MM.1S (cell line): ENCODE results near the gene ALAS1.

ENCODE experiments used
- DNase-seq: peaks from one replicate; pipeline ENCODE4 v3.0.0-alpha.2; 2015
- H2AFZ ChIP-seq: fragments of 300-600 bp; sonication (generic); 2 replicates; pipeline ENCODE4 v1.6.0; 2016; ENCODE audit warnings: antibody characterized with exemption, low read length
- H3F3A ChIP-seq: fragments of 300-600 bp; sonication (generic); 2 replicates; pipeline ENCODE4 v1.6.1; 2016; ENCODE audit warnings: mild to moderate bottlenecking, antibody characterized with exemption, low read length, moderate library complexity, mixed read lengths; ENCODE audit not compliant: insufficient read depth
- H3K27ac ChIP-seq: fragments of 300-600 bp; sonication (generic); 2 replicates; pipeline ENCODE4 v1.5.1; 2016; ENCODE audit warnings: mild to moderate bottlenecking, low read length
- H3K27me3 ChIP-seq: fragments of 300-600 bp; sonication (generic); replicated peaks from 2 replicates; pipeline ENCODE4 v1.6.0; 2016; ENCODE audit warnings: low read length; ENCODE audit not compliant: insufficient read depth
- H3K36me3 ChIP-seq: fragments of 300-600 bp; sonication (generic); replicated peaks from 2 replicates; pipeline ENCODE4 v1.6.1; 2016; ENCODE audit warnings: mild to moderate bottlenecking, low read length, mixed read lengths; ENCODE audit not compliant: insufficient read depth
- H3K4me1 ChIP-seq: fragments of 300-600 bp; sonication (generic); 2 replicates; pipeline ENCODE4 v1.6.1; 2016; ENCODE audit warnings: low read length, mixed read lengths
- H3K4me2 ChIP-seq: fragments of 300-600 bp; sonication (generic); 2 replicates; pipeline ENCODE4 v1.6.0; 2016; ENCODE audit warnings: low read depth, low read length
- H3K4me3 ChIP-seq: fragments of 300-600 bp; sonication (generic); 2 replicates; pipeline ENCODE4 v1.5.1; 2016; ENCODE audit warnings: low read length, mixed read lengths
- H3K79me2 ChIP-seq: fragments of 300-600 bp; sonication (generic); 2 replicates; pipeline ENCODE4 v1.6.1; 2016; ENCODE audit warnings: mixed run types, low read length, mixed read lengths
- H3K9ac ChIP-seq: fragments of 300-600 bp; sonication (generic); 2 replicates; pipeline ENCODE4 v1.6.1; 2016; ENCODE audit warnings: low read length, mixed read lengths
- H3K9me2 ChIP-seq: fragments of 300-600 bp; sonication (generic); replicated peaks from 2 replicates; pipeline ENCODE4 v1.6.1; 2016; ENCODE audit warnings: mild to moderate bottlenecking, low read length, mixed read lengths; ENCODE audit not compliant: insufficient read depth
- H3K9me3 ChIP-seq: fragments of 300-600 bp; sonication (generic); replicated peaks from 2 replicates; pipeline ENCODE4 v1.6.1; 2016; ENCODE audit warnings: mild to moderate bottlenecking, low read length, mixed read lengths; ENCODE audit not compliant: insufficient read depth
- H4K20me1 ChIP-seq: fragments of 300-600 bp; sonication (generic); 2 replicates; pipeline ENCODE4 v1.6.1; 2016; ENCODE audit warnings: mild to moderate bottlenecking, low read length, moderate library complexity, mixed read lengths; ENCODE audit not compliant: insufficient read depth
- CTCF ChIP-seq: fragments of 300-600 bp; sonication (generic); IDR thresholded peaks from 2 replicates; pipeline ENCODE4 v1.5.1; 2016; ENCODE audit warnings: antibody characterized with exemption, low read length, mixed read lengths
- EZH2 ChIP-seq: fragments of 300-600 bp; sonication (generic); optimal IDR thresholded peaks from 2 replicates; pipeline ENCODE3; 2017; ENCODE audit warnings: low read depth, mild to moderate bottlenecking, antibody characterized with exemption, low read length, mixed read lengths
- EZH2phosphoT487 ChIP-seq: fragments of 300-600 bp; sonication (generic); IDR thresholded peaks from 2 replicates; pipeline ENCODE4 v1.6.1; 2018; ENCODE audit warnings: antibody characterized with exemption, low read length

ALAS1 gene

DNA sequence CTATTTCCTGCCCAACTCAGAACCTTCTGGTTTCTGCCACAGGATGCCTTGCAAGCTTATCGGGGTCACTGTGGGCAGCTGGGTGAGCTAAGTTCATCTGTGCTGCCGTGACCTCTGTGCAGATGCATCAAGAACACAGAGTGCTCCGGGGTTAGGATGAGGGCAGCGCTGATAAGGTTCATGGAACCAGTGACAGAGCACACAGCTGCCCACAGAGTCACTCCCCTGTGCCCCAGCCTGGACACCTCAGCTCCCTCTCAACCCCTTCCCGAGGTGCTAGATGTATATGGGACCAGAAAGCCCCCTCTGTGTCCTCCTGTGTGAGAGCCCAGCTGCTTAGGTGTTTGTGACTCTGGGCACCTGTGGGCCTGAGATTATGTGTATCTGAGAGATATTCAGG, 15.8 kb upstream of the ALAS1 start:
- no peaks in the 10 kb centered on the region for H3F3A ChIP-seq
- H3K9ac ChIP-seq: no peak overlapping the region
- no peaks in the 10 kb centered on the region for H3K4me1 ChIP-seq
- H3K4me2 ChIP-seq: no peak overlapping the region
- no peaks in the 10 kb centered on the region for H3K36me3 ChIP-seq
- H3K27me3 ChIP-seq: no peaks in the 10 kb centered on the region
- TF ChIP-seq CTCF (no peak), EZH2phosphoT487 (no peak), EZH2 (no peak)
- H3K9me2 ChIP-seq: no peaks in the 10 kb centered on the region
- no peaks in the 10 kb centered on the region for H4K20me1 ChIP-seq
- H3K9me3 ChIP-seq: no peaks in the 10 kb centered on the region
- no peak overlapping the region for H2AFZ ChIP-seq
- no peak for DNase-seq
- H3K4me3 ChIP-seq: no peak overlapping the region
- H3K27ac ChIP-seq: no peak overlapping the region
- H3K79me2 ChIP-seq: no peaks in the 10 kb centered on the region

- H4K20me1 ChIP-seq: no peaks in the 10 kb centered on the region
- H3K9me3 ChIP-seq: no peaks in the 10 kb centered on the region
- no peaks in the 10 kb centered on the region for H3F3A ChIP-seq
- H3K36me3 ChIP-seq: no peaks in the 10 kb centered on the region
- no peak overlapping the region for H3K4me2 ChIP-seq
- no peaks in the 10 kb centered on the region for H3K4me1 ChIP-seq
- no peak overlapping the region for H3K9ac ChIP-seq
- no peak overlapping the region for H3K4me3 ChIP-seq
- no peak overlapping the region for H2AFZ ChIP-seq
- H3K27ac ChIP-seq: no peak overlapping the region
- H3K79me2 ChIP-seq: no peaks in the 10 kb centered on the region
- no peaks in the 10 kb centered on the region for H3K27me3 ChIP-seq
- no peak for TF ChIP-seq EZH2
- no peak for DNase-seq
- H3K9me2 ChIP-seq: no peaks in the 10 kb centered on the region
These were observed 15.3 kb upstream of the ALAS1 start for GRCh38 chr3:52182691-52183090.

DNA sequence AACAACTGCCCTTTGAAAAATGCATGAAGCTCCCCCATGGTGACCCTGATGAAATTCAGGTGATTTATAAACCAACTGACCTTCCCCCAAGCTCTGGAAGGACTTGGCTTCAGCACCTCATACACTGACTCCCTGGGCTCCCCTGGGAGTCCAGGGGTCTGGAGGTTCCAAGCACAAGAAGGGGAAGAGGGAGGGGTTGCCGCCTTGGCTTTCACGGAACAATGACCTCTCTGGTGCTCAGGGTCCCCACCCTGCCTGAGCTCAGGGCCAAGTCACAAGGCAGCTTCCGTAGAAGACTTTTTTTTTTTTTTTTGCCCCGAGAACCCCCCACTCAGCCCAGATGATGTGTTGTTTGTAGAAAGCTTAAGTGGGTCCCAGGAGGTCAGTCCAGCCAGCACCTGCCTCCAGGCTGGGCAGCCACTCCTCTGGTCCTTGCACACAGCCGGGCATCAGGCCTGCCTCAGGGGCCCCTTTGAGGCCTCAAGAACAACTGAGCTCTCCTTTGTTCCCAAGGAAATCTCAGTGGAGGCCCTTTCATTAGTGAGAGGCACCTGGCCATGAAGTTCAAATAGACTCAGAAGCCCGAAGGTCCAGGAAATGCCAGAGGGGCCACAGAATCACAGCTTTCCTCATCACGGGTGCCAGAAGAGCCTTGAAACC, 14.0 kb upstream of the ALAS1 start:
- Histone ChIP-seq H3K4me1 (no peaks in the 10 kb centered on the region), H3K27me3 (no peaks in the 10 kb centered on the region), H3F3A (no peaks in the 10 kb centered on the region), H4K20me1 (no peaks in the 10 kb centered on the region), H3K4me3 (no peak overlapping the region), H3K9me2 (no peaks in the 10 kb centered on the region), H3K27ac (no peak overlapping the region), H2AFZ (no peak overlapping the region), H3K9ac (no peak overlapping the region), H3K4me2 (no peak overlapping the region), H3K9me3 (no peaks in the 10 kb centered on the region), H3K79me2 (no peaks in the 10 kb centered on the region), H3K36me3 (no peaks in the 10 kb centered on the region)
- no peak for DNase-seq
- TF ChIP-seq EZH2phosphoT487: no peak

DNA sequence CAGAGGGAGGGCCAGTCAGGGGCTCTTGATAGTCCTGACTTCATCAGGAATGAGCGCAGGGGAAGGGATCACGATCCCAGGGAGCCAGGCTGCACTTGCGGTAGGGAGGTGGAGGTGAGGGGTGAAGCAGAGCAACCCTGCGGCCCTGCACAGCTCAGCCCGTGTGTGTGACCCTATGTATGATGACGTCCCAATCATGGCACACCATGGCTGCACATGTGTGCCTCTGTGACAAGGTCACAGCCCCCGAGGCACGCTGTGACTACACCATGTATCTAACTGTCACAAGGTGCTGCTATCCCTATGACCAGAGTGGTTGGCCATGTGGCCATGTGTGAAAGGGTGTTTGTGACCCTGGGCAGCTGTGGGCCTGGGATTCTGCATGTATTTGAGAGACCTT, 13.3 kb upstream of the ALAS1 start:
- H3K36me3 ChIP-seq: no peaks in the 10 kb centered on the region
- no peaks in the 10 kb centered on the region for H3K9me2 ChIP-seq
- H3K4me1 ChIP-seq: no peaks in the 10 kb centered on the region
- no peaks in the 10 kb centered on the region for H3F3A ChIP-seq
- H3K9me3 ChIP-seq: no peaks in the 10 kb centered on the region
- TF ChIP-seq EZH2 (no peak), CTCF (no peak), EZH2phosphoT487 (no peak)
- no peak overlapping the region for H3K4me3 ChIP-seq
- no peak overlapping the region for H3K4me2 ChIP-seq
- no peak overlapping the region for H3K27ac ChIP-seq
- no peaks in the 10 kb centered on the region for H4K20me1 ChIP-seq
- no peak for DNase-seq
- no peak overlapping the region for H3K9ac ChIP-seq
- H3K27me3 ChIP-seq: no peaks in the 10 kb centered on the region
- H3K79me2 ChIP-seq: no peaks in the 10 kb centered on the region
- H2AFZ ChIP-seq: no peak overlapping the region
